22Rv1 (cell line): Measurements from ENCODE around the gene GNG4.

ENCODE experiments used
- ZFX ChIP-seq: fragments of 450-650 bp; IDR thresholded peaks from 2 replicates; pipeline ENCODE4 v1.6.1; 2017; ENCODE audit warnings: antibody characterized with exemption, borderline replicate concordance
- TF ChIP-seq, protein P1 (sequence below): fragments of 450-650 bp; IDR thresholded peaks from 2 replicates; pipeline ENCODE4 v1.5.1; 2017; ENCODE audit warnings: mild to moderate bottlenecking

GRCh38 chr1:235582130-235582529 is 67.5 kb downstream of the GNG4 start:
- TF ChIP-seq, protein P1, sequence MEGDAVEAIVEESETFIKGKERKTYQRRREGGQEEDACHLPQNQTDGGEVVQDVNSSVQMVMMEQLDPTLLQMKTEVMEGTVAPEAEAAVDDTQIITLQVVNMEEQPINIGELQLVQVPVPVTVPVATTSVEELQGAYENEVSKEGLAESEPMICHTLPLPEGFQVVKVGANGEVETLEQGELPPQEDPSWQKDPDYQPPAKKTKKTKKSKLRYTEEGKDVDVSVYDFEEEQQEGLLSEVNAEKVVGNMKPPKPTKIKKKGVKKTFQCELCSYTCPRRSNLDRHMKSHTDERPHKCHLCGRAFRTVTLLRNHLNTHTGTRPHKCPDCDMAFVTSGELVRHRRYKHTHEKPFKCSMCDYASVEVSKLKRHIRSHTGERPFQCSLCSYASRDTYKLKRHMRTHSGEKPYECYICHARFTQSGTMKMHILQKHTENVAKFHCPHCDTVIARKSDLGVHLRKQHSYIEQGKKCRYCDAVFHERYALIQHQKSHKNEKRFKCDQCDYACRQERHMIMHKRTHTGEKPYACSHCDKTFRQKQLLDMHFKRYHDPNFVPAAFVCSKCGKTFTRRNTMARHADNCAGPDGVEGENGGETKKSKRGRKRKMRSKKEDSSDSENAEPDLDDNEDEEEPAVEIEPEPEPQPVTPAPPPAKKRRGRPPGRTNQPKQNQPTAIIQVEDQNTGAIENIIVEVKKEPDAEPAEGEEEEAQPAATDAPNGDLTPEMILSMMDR, result no peak
- TF ChIP-seq ZFX, result no peak
